HTERT RPE-1 (cell line): ENCODE results near the gene FGR.
"Not testable (repeated sequence)": the region's sequence is repeated elsewhere in the genome, so short reads cannot be mapped to it uniquely, and the experiment has no call there.

Experiments used
- in situ Hi-C: fragments of 300-500 bp; cut with MboI; formaldehyde crosslinking; loops from 4 replicates; pipeline ENCODE4 v1.14.3; 2020; ENCODE audit warnings: low sequenced_read_pairs

The FGR gene

GRCh38 chr1:27660300-27660835 lies 25.4 kb upstream of the FGR start:
- in situ Hi-C loops, result no loop called here

- in situ Hi-C loops, result no loop called here
Measured at GRCh38 chr1:27659497-27660299, 24.7 kb upstream of the FGR start.

- in situ Hi-C loops, result no loop called here
Measured at GRCh38 chr1:27658951-27659496, 24.0 kb upstream of the FGR start.

- in situ Hi-C loops, result no loop called here
Measured at GRCh38 chr1:27656157-27656893, 21.3 kb upstream of the FGR start.

GRCh38 chr1:27655151-27655937 lies 20.4 kb upstream of the FGR start:
- in situ Hi-C loops, result no loop called here

GRCh38 chr1:27652111-27652864 lies 17.3 kb upstream of the FGR start:
- in situ Hi-C loops, result no loop called here

GRCh38 chr1:27650539-27651175 lies 15.7 kb upstream of the FGR start:
- in situ Hi-C loops, result no loop called here

GRCh38 chr1:27650171-27650538 lies 15.2 kb upstream of the FGR start:
- in situ Hi-C loops, result no loop called here

GRCh38 chr1:27649306-27649635 lies 14.3 kb upstream of the FGR start:
- in situ Hi-C loops, result no loop called here

GRCh38 chr1:27648602-27649305 lies 13.8 kb upstream of the FGR start:
- in situ Hi-C loops, result no loop called here

GRCh38 chr1:27647328-27647727 lies 12.3 kb upstream of the FGR start:
- in situ Hi-C loops, result no loop called here

- in situ Hi-C loops, result no loop called here
Measured at GRCh38 chr1:27646676-27647075, 11.7 kb upstream of the FGR start.

GRCh38 chr1:27645071-27645415 lies 10.1 kb upstream of the FGR start:
- in situ Hi-C loops, result no loop called here

GRCh38 chr1:27644369-27645070 lies 9.5 kb upstream of the FGR start:
- in situ Hi-C loops, result no loop called here

GRCh38 chr1:27643600-27644368 lies 8.8 kb upstream of the FGR start:
- in situ Hi-C loops, result no loop called here

- in situ Hi-C loops, result not testable (repeated sequence)
Measured at GRCh38 chr1:27640514-27640913, 5.5 kb upstream of the FGR start.

GRCh38 chr1:27638805-27639204 lies 3.8 kb upstream of the FGR start:
- in situ Hi-C loops, result no loop called here

- in situ Hi-C loops, result no loop called here
Measured at GRCh38 chr1:27638047-27638734, 3.2 kb upstream of the FGR start.
